Tongue (tissue), 2 donors: Measurements from ENCODE around the gene DENND5B. TPM values are rescaled to one million over a fixed set of nuclear protein-coding genes. Genes with fewer than 3 reads are reported as not detected.
A peak's percentile ranks its signal among the peaks of the same experiment; 100 is the strongest.
"Not testable (repeated sequence)": the region's sequence is repeated elsewhere in the genome, so short reads cannot be mapped to it uniquely, and the experiment has no call there.

ENCODE experiments used
- DNase-seq: peaks from one replicate; pipeline ENCODE4 v3.0.0-alpha.2; 2015
- total RNA-seq: library from RNA; depleted of rRNA; stranded (reverse); fragments of >200 nt; gene quantifications from one replicate; pipeline ENCODE4 v1.2.3, GENCODE V29; 2014

The DENND5B gene
- total RNA-seq, 1 donor from 2014 or later = 42.0 TPM

DNA sequence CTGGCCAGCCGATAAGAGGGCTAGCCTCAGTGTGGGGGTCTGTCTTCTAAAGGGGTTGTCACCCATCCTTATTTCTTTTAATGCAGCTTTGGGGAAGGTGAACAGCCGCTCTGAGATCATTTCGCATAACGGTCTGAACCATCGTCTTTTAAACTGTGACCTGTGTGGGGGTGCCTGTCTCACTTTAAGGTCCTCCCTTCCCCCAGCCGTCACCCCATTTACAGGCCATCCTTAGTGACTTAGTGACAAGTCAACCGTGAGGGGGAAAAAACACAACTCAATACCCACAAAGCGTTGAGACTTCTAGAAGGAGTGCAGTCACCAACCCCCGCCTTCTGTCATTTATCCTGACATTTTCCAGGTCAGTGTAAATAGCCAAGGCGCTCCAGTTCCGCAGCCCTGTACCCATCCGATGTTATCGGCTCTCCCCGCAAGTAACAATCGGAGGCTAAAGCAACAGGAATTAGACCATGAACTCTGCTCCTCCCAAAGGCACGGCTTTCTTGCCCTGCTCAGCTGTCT is 505 bp upstream of the DENND5B start:
- DNase-seq = peak; percentile 60

GRCh38 chr12:31589904-31590641 is 863 bp downstream of the DENND5B start:
- DNase-seq = peak; percentile 79

GRCh38 chr12:31589598-31589903 is 1.4 kb downstream of the DENND5B start:
- DNase-seq = peak; percentile 79

DNA sequence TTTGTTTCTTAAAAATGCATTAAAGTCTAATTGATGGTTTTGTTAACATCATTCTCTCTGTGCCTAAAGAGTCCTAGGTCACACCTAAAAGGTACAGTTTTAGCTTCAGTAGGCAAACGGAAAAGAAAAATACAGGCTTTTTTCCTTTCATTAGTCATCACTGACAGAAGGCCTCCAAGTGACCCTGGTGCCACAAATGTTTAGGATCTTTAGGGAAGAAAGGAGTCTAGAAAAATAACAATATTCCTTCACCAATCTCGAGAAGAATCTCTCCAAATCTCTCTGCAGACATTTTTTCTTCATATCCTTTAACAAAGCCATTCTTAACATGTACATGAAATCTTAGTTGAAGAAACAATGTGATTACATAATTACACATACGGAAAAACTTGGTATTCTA is 2.0 kb downstream of the DENND5B start:
- no peak for DNase-seq

DNA sequence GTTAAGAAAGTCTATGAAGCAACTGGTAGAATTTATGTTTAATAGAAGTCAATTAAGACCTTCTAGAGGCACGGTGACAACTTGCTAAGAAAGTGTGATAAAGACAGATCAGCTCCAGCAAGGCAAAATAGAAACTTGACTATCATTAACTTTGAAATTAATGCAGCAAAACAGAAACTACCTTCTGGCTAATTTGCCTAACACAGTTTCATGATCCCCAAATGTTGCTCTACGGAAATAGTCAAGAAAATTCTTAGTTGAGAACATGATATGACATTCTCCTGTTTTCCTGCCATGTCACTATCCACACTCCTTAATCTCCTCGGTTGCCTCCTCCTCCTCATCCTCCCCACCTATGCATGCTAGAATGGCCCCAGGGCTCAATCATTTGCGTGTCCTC is 4.2 kb downstream of the DENND5B start:
- no peak for DNase-seq

- no peak for DNase-seq
These were observed 5.0 kb downstream of the DENND5B start for GRCh38 chr12:31585895-31586294.

DNA sequence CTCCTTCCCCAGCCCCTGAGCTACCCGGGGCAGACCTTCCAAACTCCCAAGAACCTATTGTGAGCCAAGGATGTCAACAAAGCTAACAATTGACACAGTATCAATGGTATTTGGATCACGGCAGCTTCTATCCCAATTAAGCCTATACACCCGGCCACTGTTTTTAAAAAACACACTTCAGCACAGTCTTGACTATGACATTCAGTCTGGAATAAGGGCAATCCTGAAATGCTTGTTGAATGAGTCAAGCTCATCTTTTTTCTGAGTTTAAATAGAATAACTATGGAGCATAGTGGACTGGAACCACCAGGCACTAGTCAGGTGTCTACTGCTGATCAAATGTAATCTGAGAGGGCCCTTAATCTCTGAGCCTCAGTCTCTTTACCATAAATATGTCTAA is 5.7 kb downstream of the DENND5B start:
- no peak for DNase-seq

DNA sequence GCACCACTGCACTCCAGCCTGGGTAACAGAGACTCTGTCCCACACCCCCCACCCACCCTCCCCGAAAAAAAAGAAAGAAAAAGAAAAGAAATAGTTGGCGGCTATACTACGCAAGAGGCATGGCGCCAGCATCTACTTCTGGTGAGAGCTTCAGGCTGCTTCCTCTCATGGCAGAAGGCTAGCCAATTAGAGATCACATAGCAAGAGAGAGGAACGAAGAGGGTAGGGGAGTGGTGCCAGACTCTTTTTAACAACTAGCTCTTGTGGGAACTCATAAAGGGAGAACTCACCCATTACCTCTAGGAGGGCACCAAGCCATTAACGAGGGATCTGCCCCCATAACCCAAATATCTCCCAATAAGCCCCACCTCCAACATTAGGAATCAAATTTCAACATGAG is 6.2 kb downstream of the DENND5B start:
- DNase-seq = no peak

GRCh38 chr12:31583878-31584277 is 7.1 kb downstream of the DENND5B start:
- DNase-seq = no peak

- DNase-seq = no peak
These were observed 8.8 kb downstream of the DENND5B start for GRCh38 chr12:31582155-31582554.

DNA sequence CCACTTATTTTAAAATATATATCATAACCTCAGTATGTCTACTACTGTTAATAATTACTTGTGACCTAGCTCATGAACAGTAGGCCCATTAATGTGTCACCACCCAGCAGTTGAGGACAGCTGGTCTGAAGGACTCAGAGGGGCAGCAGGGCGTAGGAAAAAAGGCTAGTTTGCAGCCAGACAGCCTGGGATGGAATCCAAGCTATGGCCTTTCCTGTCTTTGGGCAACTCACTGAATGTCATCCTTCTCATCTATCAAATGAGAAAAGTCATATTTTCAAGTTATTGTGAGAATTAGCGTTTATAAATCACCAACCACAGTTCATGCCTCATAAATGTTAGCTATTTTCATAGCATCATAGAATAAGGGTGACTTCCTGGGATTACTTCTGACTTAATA is 12.3 kb downstream of the DENND5B start:
- DNase-seq = peak; percentile 91

DNA sequence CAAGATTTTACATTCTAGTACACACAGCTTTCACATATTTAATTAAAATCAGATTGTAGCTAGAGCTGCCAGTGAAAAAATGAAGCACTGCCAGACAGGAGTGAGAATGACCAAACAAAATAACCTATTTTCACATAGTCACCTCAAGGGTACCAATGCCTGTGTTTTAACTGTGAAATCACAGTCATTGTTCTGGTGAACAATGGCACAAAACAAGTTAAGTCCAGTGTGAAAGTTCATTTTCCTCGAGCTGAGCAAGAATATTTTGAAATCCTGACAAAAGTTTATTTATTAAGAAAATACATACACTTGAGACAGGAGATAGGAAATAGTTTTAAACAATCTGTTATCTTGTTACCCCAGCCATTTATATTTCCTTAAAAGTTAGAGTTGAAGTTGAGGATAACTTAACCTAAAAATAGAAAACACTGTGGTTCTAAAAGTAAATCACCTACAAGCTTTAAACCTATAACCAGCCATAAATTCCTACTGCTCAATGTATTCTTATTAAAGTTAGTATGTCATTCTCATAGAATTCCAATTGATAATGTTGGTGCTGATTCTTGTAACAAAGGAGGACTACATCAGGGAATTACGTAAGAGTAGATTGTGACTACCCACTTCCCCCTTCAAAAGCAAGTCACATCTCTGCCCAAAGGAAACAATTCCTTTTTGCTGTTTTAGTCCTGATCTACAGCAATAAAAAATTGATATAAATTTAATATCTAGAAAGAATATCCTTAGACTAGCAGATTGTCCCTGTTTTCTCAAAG is 15.9 kb downstream of the DENND5B start:
- DNase-seq = no peak

- DNase-seq = not testable (repeated sequence)
These were observed 16.6 kb downstream of the DENND5B start for GRCh38 chr12:31574367-31574766.

GRCh38 chr12:31572900-31573600 is 17.9 kb downstream of the DENND5B start:
- DNase-seq = no peak

- no peak for DNase-seq
These were observed 20.1 kb downstream of the DENND5B start for GRCh38 chr12:31570880-31571279.

GRCh38 chr12:31569517-31569916 is 21.4 kb downstream of the DENND5B start:
- DNase-seq = not testable (repeated sequence)

DNA sequence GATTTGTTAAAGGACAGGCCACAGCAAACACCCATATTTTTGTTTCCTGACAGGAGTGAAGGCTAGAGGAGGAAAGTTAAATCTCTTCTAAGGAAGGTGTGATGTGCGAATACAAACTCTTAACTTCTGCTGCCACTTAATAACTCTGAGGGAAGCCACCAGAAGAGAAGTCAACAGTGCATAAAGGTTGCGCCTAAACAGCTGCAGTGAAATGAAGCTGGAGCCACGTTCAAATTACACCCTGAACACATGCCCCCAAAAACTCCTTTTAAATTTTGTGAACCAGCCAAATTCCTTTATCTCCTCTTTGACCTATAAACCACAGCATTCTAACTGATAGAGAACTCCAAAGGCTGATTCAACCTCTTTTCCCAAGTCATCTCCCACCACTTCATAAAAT is 22.4 kb downstream of the DENND5B start:
- DNase-seq = no peak

DNA sequence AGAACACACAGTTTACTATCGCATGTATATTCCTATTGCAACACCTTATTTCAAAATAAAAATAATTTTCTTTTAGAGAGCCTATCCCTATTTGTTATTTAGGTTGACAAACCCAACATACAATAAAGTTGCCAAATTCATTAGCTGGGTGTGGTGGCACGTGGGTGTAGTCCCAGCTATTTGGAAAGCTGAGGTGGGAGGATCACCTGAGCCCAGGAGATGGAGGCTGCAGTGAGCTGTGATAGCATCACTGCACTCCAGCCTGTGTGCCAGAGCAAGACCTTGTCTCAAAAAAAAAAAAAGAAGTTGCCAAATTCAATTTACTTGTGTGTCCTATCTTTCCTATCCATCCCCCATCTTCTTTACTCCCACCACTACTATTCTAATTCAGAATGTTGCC is 23.9 kb downstream of the DENND5B start:
- no peak for DNase-seq

DNA sequence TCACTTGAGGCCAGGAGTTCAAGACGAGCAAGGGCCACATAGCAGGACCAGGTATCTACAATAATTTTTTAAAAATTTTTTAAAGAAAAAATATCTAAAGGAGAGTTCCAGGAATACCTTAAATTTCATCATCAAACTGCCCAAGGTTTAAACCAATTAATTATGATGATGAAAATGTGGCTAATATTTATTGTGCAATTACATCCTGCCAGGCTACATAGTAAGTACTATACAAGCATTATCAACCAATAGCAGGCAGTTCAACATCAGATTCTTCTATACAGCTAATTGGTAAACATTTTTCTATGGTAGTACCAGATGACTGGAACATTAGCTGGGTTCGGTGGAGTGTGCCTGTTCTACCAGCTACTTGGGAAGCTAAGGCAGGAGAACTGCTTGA is 24.4 kb downstream of the DENND5B start:
- no peak for DNase-seq

DNA sequence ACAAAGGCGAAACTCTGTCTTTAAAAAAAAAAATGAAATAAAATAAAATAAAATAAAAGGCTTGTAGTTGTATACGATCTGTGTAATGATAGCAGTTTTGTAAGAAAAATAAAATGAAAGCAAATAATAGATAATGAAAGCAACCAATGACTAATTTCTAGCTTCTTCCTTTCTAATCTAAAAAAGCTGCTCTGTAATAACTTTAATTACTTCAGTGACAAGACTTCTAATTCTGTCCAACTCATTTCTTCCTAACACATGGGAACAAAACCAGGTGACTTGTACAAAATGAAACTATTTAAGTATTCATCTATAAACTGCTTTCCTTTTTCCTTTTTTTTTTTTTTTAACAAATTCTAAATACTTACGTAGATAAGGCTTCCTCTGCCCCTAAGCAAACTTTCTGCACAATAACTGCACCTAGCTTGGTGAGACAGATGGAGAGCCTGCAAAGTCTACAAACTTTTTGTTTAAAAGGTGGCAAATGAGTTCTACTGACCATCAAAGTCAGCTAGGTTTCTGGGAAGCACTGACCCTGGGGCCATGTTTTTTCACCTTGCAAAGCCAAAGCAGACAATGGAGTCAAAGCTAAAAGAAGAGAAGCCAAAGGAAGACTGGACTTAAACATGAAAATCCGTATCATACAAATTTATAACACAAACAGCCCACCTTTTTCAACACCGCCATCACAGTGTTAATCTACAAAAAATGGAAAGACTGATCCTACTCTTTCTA is 28.2 kb downstream of the DENND5B start:
- DNase-seq = no peak

- no peak for DNase-seq
These were observed 30.4 kb downstream of the DENND5B start for GRCh38 chr12:31560516-31560915.

DNA sequence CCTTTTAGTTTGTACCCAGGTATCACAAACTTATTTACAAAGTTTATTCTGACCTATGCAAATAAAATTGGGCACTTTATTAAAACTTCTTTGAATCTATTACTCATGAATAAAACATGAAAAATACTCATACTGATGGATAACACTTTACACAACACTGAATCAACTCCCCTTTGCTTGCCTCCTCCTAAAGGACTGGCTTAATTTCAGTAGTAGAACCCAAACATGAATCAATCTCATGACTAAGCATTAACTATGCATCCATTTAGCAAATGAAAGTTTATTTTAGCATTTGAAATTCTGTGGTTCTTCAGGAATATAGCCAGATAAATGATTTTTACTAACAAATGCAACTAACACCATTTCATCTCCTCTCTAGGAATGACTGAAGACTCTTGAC is 32.4 kb downstream of the DENND5B start:
- DNase-seq = no peak
